Measurements from ENCODE around the gene TAF4B. TPM values are rescaled to one million over a fixed set of nuclear protein-coding genes. Genes with fewer than 3 reads are reported as not detected.
"Not testable (repeated sequence)": the region's sequence is repeated elsewhere in the genome, so short reads cannot be mapped to it uniquely, and the experiment has no call there.

TAF4B gene
- total RNA-seq, 2 experiments from 2014 or later = 7.3 to 7.5 TPM

GRCh38 chr18:26419746-26420145 is 193.5 kb downstream of the TAF4B start:
- POLR2A ChIA-PET = no interaction called here
- Mint-ChIP-seq H3K9me3 (no peaks in the 10 kb centered on the region), H3K27me3 (no peaks in the 10 kb centered on the region), H3K4me3 (no peak overlapping the region), H3K4me1 (peaks cover 1% of the 10 kb centered on the region), H3K36me3 (no peaks in the 10 kb centered on the region), H3K27ac (no peak overlapping the region)
- no peak for DNase-seq
- no peak for ATAC-seq (ENCODE audit: low read depth)

GRCh38 chr18:26421503-26421902 is 195.3 kb downstream of the TAF4B start:
- Mint-ChIP-seq H3K4me3 (no peak overlapping the region), H3K4me1 (peaks cover 1% of the 10 kb centered on the region), H3K9me3 (no peaks in the 10 kb centered on the region), H3K36me3 (no peaks in the 10 kb centered on the region), H3K27me3 (no peaks in the 10 kb centered on the region), H3K27ac (no peak overlapping the region)
- ATAC-seq (ENCODE audit: low read depth) (no peak), DNase-seq (no peak)
- POLR2A ChIA-PET = no interaction called here

DNA sequence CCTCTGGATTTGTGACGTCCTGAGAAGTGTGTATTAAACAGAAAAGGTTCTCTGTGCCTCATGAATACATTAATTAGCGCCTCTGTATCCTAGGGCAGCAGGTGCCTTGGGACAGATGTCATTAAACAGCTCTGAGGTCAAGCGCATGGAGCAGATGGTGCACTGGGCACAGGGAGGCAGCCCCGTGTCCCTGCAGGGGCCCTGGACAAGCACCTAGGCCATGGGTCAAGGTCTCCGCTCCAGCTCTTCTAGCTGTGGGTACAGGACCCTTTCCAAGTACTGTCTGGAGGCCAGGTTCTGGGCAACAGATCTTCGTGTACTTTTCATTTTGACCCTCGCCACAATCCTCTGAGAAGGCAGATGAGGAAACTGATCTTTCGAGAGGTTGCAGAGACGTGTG is 195.7 kb downstream of the TAF4B start:
- H3K27me3 Mint-ChIP-seq = no peaks in the 10 kb centered on the region
- no peaks in the 10 kb centered on the region for H3K36me3 Mint-ChIP-seq
- no peak overlapping the region for H3K4me3 Mint-ChIP-seq
- H3K4me1 Mint-ChIP-seq = peaks cover 1% of the 10 kb centered on the region
- DNase-seq = no peak
- POLR2A ChIA-PET = no interaction called here
- H3K27ac Mint-ChIP-seq = no peak overlapping the region
- no peaks in the 10 kb centered on the region for H3K9me3 Mint-ChIP-seq
- ATAC-seq (ENCODE audit: low read depth) = no peak

DNA sequence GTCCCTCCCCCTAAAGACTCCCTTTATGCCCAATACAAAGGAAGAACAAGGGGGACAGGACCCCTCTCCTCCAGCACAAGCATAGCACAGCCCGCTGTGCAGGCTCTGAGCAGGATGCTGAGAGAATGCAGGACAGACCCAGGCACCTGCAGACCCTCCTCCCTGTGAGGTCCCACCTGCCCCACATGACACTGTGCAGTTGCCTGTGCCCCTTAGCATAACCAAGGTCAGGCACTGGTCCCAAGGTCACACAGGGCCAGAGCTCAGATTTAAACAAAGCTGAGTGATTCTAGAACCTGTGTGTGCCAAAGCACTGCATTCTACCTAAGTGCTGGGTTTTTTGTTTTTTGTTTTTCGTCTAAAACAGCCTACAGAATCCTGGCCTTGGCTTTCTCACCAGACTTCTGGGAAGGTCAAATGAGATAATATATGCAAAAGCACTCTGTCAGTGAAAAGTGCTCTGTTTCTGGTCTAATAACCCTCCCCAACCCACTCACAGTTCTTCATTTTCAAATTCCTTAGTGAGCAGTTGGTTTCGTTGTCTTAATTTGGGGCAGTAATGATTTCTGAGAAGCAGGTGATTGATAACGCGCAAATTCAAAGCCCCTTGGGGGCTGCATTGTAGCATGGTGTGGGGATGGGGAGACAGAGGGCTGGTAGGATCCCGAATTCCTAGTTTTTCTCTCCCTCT is 196.4 kb downstream of the TAF4B start:
- peaks cover 1% of the 10 kb centered on the region for H3K4me1 Mint-ChIP-seq
- no peaks in the 10 kb centered on the region for H3K36me3 Mint-ChIP-seq
- no peaks in the 10 kb centered on the region for H3K9me3 Mint-ChIP-seq
- POLR2A ChIA-PET = no interaction called here
- no peaks in the 10 kb centered on the region for H3K27me3 Mint-ChIP-seq
- DNase-seq = no peak
- no peak overlapping the region for H3K4me3 Mint-ChIP-seq
- no peak overlapping the region for H3K27ac Mint-ChIP-seq
- no peak for ATAC-seq (ENCODE audit: low read depth)

DNA sequence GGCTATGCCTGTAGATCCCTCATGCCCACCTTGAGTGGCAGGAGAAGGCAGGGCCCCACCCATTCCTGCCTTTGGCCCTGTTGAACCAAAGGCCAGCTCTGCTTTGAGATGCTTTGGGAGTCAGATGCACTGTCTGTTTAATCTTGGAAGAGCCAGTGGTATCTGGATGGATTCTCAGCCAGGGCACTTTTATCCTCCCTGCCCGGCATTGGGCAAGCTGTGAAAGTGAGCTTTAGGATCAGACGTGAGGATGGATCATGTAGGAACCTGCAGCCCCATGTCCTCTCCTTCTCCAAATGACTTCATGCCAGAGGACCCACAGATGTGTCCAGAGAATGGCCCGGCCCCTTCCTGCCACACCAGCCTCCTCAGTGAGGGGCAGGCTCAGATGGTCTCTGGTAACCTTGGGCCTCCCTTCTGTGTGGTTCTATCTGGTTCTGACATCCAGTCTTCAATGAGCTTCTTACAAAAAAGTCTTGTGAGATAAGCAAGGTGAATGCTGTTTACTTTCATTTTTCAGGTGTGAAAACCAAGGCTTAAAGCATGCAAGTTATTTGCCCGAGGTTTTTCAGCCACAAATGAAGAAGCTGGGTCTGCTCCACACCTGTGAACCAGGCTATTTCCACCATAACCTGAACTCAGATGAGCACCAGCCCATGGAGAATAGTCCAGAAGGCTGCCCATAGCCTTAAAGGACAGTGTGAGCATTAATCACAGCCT is 198.3 kb downstream of the TAF4B start:
- Mint-ChIP-seq H3K9me3 (no peaks in the 10 kb centered on the region), H3K4me1 (peaks cover 1% of the 10 kb centered on the region), H3K4me3 (no peak overlapping the region), H3K36me3 (no peaks in the 10 kb centered on the region), H3K27me3 (no peaks in the 10 kb centered on the region), H3K27ac (no peak overlapping the region)
- no peak for DNase-seq
- ATAC-seq (ENCODE audit: low read depth) = no peak
- POLR2A ChIA-PET = no interaction called here

GRCh38 chr18:26425148-26425531 is 198.9 kb downstream of the TAF4B start:
- ATAC-seq (ENCODE audit: low read depth) (no peak), DNase-seq (no peak)
- H3K27me3 Mint-ChIP-seq = no peaks in the 10 kb centered on the region
- no peaks in the 10 kb centered on the region for H3K9me3 Mint-ChIP-seq
- no peak overlapping the region for H3K4me3 Mint-ChIP-seq
- no peaks in the 10 kb centered on the region for H3K36me3 Mint-ChIP-seq
- peaks cover 1% of the 10 kb centered on the region for H3K4me1 Mint-ChIP-seq
- H3K27ac Mint-ChIP-seq = no peak overlapping the region
- POLR2A ChIA-PET = no interaction called here

DNA sequence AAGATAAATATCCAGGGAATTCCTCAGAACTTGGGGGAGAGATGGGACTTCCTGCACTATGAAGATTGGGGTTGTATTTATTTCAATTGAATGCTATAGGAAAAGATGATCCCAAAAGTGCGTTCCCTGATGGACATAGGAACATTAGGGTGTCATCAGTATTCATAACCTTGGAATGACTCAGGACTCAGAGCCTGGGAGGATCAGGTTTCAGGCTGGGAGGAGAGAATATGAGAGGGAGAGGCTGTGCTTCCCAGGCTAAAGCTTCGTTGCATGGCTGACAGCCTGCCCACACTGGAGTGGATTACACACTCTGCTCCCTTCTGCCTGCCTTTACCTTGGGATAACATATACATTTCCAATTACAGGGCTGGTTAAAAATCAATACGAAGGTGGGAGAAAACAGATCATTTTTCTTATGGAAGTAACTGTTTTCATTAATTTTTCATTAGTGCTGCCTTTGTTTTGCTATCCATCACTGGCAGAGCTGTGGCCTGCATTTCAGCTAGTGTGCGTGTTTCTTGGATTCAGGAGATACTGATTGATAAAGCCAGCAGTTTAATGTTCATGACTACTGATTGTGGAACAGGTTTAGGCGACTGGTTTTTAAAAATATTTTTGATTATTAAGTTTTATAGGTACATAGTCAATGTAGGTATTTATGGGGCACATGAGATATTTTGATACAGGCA is 203.4 kb downstream of the TAF4B start:
- no peaks in the 10 kb centered on the region for H3K36me3 Mint-ChIP-seq
- POLR2A ChIA-PET = no interaction called here
- no peak overlapping the region for H3K4me3 Mint-ChIP-seq
- ATAC-seq (ENCODE audit: low read depth) (no peak), DNase-seq (no peak)
- H3K27me3 Mint-ChIP-seq = peaks cover 4% of the 10 kb centered on the region
- H3K9me3 Mint-ChIP-seq = no peaks in the 10 kb centered on the region
- H3K27ac Mint-ChIP-seq = no peak overlapping the region
- H3K4me1 Mint-ChIP-seq = peaks cover under 1% of the 10 kb centered on the region

- ATAC-seq (ENCODE audit: low read depth) (no peak), DNase-seq (no peak)
- Mint-ChIP-seq H3K4me1 (no peaks in the 10 kb centered on the region), H3K4me3 (no peak overlapping the region), H3K36me3 (no peaks in the 10 kb centered on the region), H3K9me3 (no peaks in the 10 kb centered on the region), H3K27ac (no peak overlapping the region), H3K27me3 (peaks cover 7% of the 10 kb centered on the region)
- POLR2A ChIA-PET = no interaction called here
Observed at GRCh38 chr18:26432651-26433424, 206.6 kb downstream of the TAF4B start.

- Mint-ChIP-seq H3K27ac (no peak overlapping the region), H3K36me3 (no peaks in the 10 kb centered on the region), H3K4me3 (no peak overlapping the region), H3K27me3 (peaks cover 12% of the 10 kb centered on the region), H3K4me1 (no peaks in the 10 kb centered on the region), H3K9me3 (no peaks in the 10 kb centered on the region)
- ATAC-seq (ENCODE audit: low read depth) (no peak), DNase-seq (no peak)
- POLR2A ChIA-PET = no interaction called here
Observed at GRCh38 chr18:26434887-26435286, 208.6 kb downstream of the TAF4B start.

DNA sequence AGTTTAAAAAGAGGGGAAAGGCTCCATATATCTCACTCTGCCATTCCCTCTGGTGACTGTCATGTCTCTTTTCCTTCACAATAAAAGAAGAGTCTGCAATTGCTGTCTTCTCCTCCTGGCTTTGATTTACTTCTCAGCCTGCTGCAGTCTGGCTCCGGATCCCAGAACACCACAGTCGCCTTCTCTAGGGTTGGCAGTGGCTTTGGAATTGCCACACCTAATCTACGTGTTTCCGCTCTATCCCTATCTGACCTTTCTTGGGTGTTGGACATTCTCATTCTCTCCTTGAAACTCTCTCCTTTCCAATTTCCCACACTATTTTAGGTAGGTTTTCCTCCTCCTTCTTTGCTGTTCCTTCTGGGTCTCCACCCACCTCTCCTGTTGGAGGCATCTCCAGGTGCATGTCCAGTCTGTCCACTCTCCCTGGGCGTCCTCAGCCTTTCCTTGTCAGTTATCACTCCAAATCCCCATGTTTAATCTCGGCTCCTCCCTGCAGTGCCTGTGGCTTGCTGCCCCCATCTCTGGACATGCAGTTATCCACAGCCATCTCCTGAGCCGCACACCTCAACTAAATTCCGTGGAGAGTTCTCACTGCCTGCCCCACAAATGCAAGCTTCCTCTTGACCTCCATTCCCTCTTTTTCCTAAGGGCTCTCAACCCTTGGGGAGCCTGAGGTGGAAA is 209.3 kb downstream of the TAF4B start:
- POLR2A ChIA-PET = no interaction called here
- Mint-ChIP-seq H3K27me3 (peaks cover 12% of the 10 kb centered on the region), H3K4me3 (no peak overlapping the region), H3K4me1 (no peaks in the 10 kb centered on the region), H3K27ac (no peak overlapping the region), H3K9me3 (no peaks in the 10 kb centered on the region), H3K36me3 (no peaks in the 10 kb centered on the region)
- DNase-seq (no peak), ATAC-seq (ENCODE audit: low read depth) (no peak)

GRCh38 chr18:26436176-26437051 is 210.2 kb downstream of the TAF4B start:
- Mint-ChIP-seq H3K4me3 (no peak overlapping the region), H3K27me3 (peaks cover 11% of the 10 kb centered on the region), H3K9me3 (no peaks in the 10 kb centered on the region), H3K36me3 (no peaks in the 10 kb centered on the region), H3K4me1 (no peaks in the 10 kb centered on the region), H3K27ac (no peak overlapping the region)
- ATAC-seq (ENCODE audit: low read depth) = no peak
- POLR2A ChIA-PET = no interaction called here
- DNase-seq = no peak

GRCh38 chr18:26437634-26438033 is 211.4 kb downstream of the TAF4B start:
- H3K4me1 Mint-ChIP-seq; H3K9me3 Mint-ChIP-seq; ATAC-seq (ENCODE audit: low read depth); POLR2A ChIA-PET; H3K4me3 Mint-ChIP-seq; H3K36me3 Mint-ChIP-seq; DNase-seq; H3K27ac Mint-ChIP-seq: not testable (repeated sequence)
- peaks cover 14% of the 10 kb centered on the region for H3K27me3 Mint-ChIP-seq
